GM10248 (cell line): ENCODE measurements around the gene FLT3.
"Not testable (repeated sequence)": the region's sequence is repeated elsewhere in the genome, so short reads cannot be mapped to it uniquely, and the experiment has no call there.

ENCODE experiments used
- CTCF ChIA-PET: fragments of 300-600 bp; sonication (Branson Sonifier 250); formaldehyde crosslinking; extraction: SDS; loops from one replicate; lab custom pipeline; 2021; ENCODE audit warnings: antibody characterized with exemption; lab: Yijun Ruan, JAX
- POLR2A ChIA-PET: fragments of 350-650 bp; sonication (Branson Sonifier 250); formaldehyde crosslinking; extraction: SDS; loops from one replicate; lab custom pipeline; 2020; ENCODE audit warnings: antibody characterized with exemption; lab: Yijun Ruan, JAX
- DNase-seq: peaks from one replicate; pipeline ENCODE4 v3.0.0; 2012; ENCODE audit errors: extremely low spot score
- TF ChIP-seq, protein P1 (sequence below): IDR thresholded peaks from 2 replicates; pipeline ENCODE4 v1.5.1; 2012; ENCODE audit warnings: mild to moderate bottlenecking, low read depth; ENCODE audit errors: extremely low read depth, missing control alignments, control extremely low read depth

Gene FLT3

DNA sequence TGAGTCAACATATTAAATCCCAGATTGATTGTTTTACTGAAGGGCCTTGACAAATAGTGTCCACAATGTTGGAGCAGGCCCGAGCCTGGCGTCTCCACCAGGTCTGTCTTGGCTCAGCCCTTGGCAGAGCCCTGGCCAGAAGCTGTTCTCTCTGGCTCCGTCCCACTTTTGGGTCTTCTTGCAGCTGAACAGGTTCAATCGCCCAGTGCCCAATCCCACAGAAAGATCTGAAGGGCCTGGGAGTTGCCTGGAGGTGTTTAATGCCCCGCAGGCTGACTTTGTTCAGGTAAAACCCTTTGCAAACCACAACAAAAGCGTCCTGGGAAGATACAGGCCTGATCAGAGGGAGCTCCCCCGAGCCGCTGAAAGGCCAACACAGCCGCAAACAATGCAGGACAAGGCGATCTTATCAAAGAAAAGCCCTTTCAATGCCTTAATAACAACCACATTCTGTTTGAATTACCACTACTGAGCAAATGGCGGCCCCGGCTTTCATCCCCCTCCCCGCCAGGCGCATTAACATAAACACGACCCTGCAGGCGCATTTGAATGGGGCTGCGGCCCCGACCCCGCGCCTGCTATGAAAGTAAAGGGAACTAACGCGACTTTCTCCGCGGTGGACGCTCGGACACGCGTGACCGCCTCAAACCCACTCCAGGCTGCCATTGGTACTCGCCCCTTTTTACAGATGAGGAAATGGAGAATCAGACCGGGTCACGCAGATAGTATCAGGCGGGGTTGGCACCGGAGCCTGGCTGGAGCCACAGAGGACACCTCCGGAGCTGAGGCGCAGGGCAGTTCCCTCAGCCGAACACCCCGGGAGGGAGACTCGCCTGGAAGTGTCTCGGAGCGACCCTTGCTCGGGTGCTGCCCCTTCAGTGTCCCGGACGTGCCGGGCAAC is 134.4 kb downstream of the FLT3 start:
- ChIA-PET POLR2A (no interaction called here), CTCF (interaction anchor here (2.9 to 4.7 kb wide), 2 partner anchors 11 to 139 kb away, joined by 10 to 28 read pairs; no protein-coding TSS in a partner anchor)
- TF ChIP-seq, protein P1, sequence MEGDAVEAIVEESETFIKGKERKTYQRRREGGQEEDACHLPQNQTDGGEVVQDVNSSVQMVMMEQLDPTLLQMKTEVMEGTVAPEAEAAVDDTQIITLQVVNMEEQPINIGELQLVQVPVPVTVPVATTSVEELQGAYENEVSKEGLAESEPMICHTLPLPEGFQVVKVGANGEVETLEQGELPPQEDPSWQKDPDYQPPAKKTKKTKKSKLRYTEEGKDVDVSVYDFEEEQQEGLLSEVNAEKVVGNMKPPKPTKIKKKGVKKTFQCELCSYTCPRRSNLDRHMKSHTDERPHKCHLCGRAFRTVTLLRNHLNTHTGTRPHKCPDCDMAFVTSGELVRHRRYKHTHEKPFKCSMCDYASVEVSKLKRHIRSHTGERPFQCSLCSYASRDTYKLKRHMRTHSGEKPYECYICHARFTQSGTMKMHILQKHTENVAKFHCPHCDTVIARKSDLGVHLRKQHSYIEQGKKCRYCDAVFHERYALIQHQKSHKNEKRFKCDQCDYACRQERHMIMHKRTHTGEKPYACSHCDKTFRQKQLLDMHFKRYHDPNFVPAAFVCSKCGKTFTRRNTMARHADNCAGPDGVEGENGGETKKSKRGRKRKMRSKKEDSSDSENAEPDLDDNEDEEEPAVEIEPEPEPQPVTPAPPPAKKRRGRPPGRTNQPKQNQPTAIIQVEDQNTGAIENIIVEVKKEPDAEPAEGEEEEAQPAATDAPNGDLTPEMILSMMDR = no peak
- peak; percentile 17 for DNase-seq

DNA sequence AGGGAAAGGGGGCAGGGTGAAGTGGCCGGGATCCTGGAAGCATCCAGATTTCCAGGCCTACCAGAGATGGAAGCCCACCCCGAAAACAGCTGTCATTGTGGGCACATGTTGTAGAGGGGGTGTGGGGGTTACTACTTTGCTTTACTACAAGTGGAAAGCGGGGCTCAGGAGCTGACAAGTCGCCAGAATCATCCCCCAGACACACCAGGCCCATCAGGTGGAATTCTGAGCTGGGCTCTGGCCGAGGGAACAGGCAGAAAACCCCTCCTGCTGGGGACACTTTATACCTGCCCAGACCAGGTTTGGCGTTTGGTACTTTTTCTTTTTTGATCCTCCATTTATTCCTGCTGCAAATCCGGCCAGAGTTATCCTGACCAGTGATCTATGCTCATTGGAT is 135.0 kb downstream of the FLT3 start:
- ChIA-PET POLR2A (no interaction called here), CTCF (interaction anchor here (2.9 to 4.7 kb wide), 2 partner anchors 11 to 138 kb away, joined by 10 to 28 read pairs; no protein-coding TSS in a partner anchor)
- no peak for DNase-seq
- TF ChIP-seq, protein P1 = no peak

DNA sequence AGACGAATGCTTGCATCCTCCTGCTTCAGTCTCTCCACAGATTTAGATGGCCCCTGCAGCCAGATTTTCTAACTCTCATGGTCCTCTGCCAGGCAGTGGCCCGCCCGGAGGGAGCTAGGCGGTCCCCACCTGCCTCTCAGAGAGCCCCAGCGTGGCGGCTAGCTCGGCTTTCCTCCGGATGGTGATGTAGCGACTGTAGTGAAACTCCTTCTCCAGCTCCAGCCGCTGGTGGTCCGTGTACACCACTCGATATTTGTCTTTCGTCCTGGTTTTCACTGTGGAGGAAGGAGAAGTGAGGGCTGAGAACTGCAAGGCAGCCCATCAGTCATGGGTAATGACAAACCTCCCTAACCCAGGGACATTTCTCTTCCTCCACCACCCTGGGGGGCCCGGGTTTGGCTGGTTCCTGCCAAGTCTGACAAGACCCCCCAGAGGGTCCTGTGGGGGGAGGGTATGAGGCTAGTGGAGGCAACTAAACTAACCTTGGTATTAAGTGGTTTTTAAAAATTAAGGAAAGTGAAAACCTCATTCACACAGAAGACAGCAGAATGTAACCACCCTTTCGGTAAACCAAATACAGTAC is 135.5 kb downstream of the FLT3 start:
- POLR2A ChIA-PET = no interaction called here
- CTCF ChIA-PET = interaction anchor here (1.3 to 4.7 kb wide), 3 partner anchors 10 to 138 kb away, joined by 4 to 28 read pairs (median 10); no protein-coding TSS in a partner anchor
- DNase-seq = peak; percentile 16
- TF ChIP-seq, protein P1 = no peak

DNA sequence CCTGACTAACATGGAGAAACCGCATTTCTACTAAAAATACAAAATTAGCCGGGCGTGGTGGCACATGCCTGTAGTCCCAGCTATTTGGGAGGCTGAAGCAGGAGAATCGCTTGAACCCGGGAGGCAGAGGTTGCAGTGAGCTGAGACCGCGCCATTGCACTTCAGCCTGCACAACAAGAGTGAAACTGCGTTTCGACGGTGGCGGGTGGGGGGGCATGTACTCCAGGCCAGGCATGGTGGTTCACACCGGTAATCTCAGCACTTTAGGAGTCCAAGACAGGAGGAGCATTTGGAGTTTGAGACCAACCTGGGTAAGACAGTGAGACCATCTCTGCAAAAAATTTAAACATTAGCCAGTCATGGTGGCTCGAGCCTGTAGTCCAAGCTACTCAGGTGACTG is 136.2 kb downstream of the FLT3 start:
- CTCF ChIA-PET = interaction anchor here (1.3 to 4.7 kb wide), 3 partner anchors 10 to 137 kb away, joined by 4 to 28 read pairs (median 10); no protein-coding TSS in a partner anchor
- DNase-seq, POLR2A ChIA-PET: not testable (repeated sequence)

DNA sequence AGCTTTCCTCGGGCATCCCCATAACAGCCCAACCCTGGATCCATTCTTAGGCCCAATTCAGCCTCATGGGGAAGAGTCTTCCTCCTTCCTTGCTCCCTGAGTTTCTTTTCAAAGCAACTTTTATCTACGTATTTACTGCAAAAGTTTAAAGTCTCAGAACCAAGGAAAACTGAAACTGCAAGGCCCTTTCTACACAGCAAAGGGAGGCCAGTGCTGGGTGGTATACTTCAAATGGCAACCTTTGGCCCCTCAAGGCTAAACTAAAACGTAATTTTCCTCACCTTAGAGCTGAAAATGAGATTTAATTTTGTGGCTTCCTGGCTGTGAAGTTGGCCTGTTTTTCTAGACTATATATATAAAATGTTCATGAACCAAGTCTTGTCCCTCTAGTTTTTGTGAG is 136.9 kb downstream of the FLT3 start:
- TF ChIP-seq, protein P1 = no peak
- DNase-seq = no peak
- POLR2A ChIA-PET = no interaction called here
- CTCF ChIA-PET = interaction anchor here (1.3 to 4.7 kb wide), 5 partner anchors 9 to 601 kb away, joined by 3 to 28 read pairs (median 10); no protein-coding TSS in a partner anchor

DNA sequence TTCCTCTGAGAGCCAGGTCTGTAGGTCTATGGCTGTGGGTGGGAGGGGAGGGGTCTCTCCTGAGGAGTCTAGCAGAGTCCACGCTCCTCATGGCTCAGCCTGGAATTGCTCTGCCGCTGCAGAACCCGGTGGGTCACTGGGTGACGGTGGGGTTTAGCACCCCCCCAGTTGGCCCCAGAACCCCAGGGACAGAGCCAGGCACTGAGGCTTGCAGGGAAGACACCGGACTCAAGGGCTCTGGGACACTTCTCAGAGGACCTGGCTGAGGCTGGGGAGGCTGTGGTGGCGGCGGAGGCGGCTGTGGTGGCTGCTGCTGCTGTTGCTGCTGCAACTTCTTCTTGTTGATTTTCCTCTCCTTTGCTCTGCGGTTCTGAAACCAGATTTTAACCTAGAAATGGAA is 137.4 kb downstream of the FLT3 start:
- TF ChIP-seq, protein P1 = no peak
- DNase-seq = no peak
- CTCF ChIA-PET = interaction anchor here (1.3 to 7.9 kb wide), 4 partner anchors 8 to 601 kb away, joined by 3 to 70 read pairs (median 19); no protein-coding TSS in a partner anchor

More for the DNA sequence above, 137.4 kb downstream of the FLT3 start:
- POLR2A ChIA-PET = no interaction called here
